ENCODE measurements around the gene CYP2E1. TPM values are rescaled to one million over a fixed set of nuclear protein-coding genes. Genes with fewer than 3 reads are reported as not detected.
"Not testable (repeated sequence)": the region's sequence is repeated elsewhere in the genome, so short reads cannot be mapped to it uniquely, and the experiment has no call there.

Gene CYP2E1
- total and polyA plus RNA-seq, 2 donors (not counting 1 experiment from before 2014, with no cell fraction given), result 1.1 to 1.3 TPM

GRCh38 chr10:133489816-133490588 lies 37.2 kb upstream of the CYP2E1 start:
- ChIA-PET CTCF (interaction anchor here (0.7 kb wide), 1 partner anchor 113 kb away, joined by 4 read pairs; no protein-coding TSS in a partner anchor), POLR2A (no interaction called here)
- Histone ChIP-seq H3K9ac (ENCODE audit: low read length) (no peak overlapping the region), H3K9me3 (ENCODE audit: control extremely low read depth in 1 of 3, control insufficient read depth in 2 of 3, insufficient read depth in 1 of 3, low read length in 2 of 3) (peaks cover 5 to 32% (median 23%) of the 10 kb centered on the region in 3 donors), H3K4me3 (ENCODE audit: control extremely low read depth in 1 of 5, extremely low read depth in 1 of 5, insufficient read depth in 1 of 5, low read depth in 2 of 5, low read length in 4 of 5) (no peak overlapping the region), H4K20me1 (ENCODE audit: control insufficient read depth, insufficient read depth, low read length, poor library complexity, severe bottlenecking) (no peaks in the 10 kb centered on the region), H3K79me2 (ENCODE audit: control insufficient read depth, insufficient read depth, low read length) (no peaks in the 10 kb centered on the region), H3K4me1 (ENCODE audit: control insufficient read depth in 2 of 2, insufficient read depth in 2 of 2, low read length in 2 of 2) (no peaks in the 10 kb centered on the region), H3K4me2 (replicated peaks; ENCODE audit: low read depth, low read length, poor library complexity, severe bottlenecking) (no peak overlapping the region), H3K27me3 (replicated peaks in 1 of 4; ENCODE audit: control extremely low read depth in 1 of 4, control insufficient read depth in 3 of 4, insufficient read depth in 4 of 4, low read length in 3 of 4) (peaks cover 0 to 3% (median 0%) of the 10 kb centered on the region in 4 experiments), H2AFZ (ENCODE audit: insufficient read depth, low read depth, low read length, poor library complexity, severe bottlenecking) (no peak overlapping the region), H3K27ac (ENCODE audit: low read length in 2 of 2) (no peak overlapping the region), H3K36me3 (replicated peaks in 1 of 2; ENCODE audit: control extremely low read depth in 1 of 2, control insufficient read depth in 1 of 2, extremely low read depth in 1 of 2, insufficient read depth in 2 of 2, low read length in 1 of 2) (no peaks in the 10 kb centered on the region)
- Mint-ChIP-seq H3K27me3 (peaks cover 5% of the 10 kb centered on the region), H3K27ac (no peak overlapping the region), H3K4me1 (peaks cover 3% of the 10 kb centered on the region), H3K4me3 (no peak overlapping the region), H3K9me3 (ENCODE audit: insufficient read depth) (peaks cover 15% of the 10 kb centered on the region)
- DNase-seq (no peak), ATAC-seq (ENCODE audit: low read depth) (no peak)
- no peak for TF ChIP-seq EZH2 (IDR thresholded peaks at IDR 0.05; ENCODE audit: borderline replicate concordance, insufficient read depth, low read depth, low read length, poor library complexity, severe bottlenecking)
- no peak for TF ChIP-seq CTCF (IDR thresholded peaks at IDR 0.05)
- intact Hi-C loops (cut with micrococcal nuclease), result loop anchor here (10.0 kb wide), 1 partner anchor 85 kb away; no protein-coding TSS in a partner anchor
- WGBS (ENCODE audit: insufficient coverage), result 11% methylated on average over 1 of the region's 2 CpGs

GRCh38 chr10:133493562-133493961 lies 33.6 kb upstream of the CYP2E1 start:
- CTCF ChIA-PET; H3K27ac Mint-ChIP-seq; H3K4me3 ChIP-seq (ENCODE audit: control extremely low read depth in 1 of 5, extremely low read depth in 1 of 5, insufficient read depth in 1 of 5, low read depth in 2 of 5, low read length in 4 of 5); H3K36me3 ChIP-seq (replicated peaks in 1 of 2; ENCODE audit: control extremely low read depth in 1 of 2, control insufficient read depth in 1 of 2, extremely low read depth in 1 of 2, insufficient read depth in 2 of 2, low read length in 1 of 2); H3K79me2 ChIP-seq (ENCODE audit: control insufficient read depth, insufficient read depth, low read length); H3K4me1 Mint-ChIP-seq; H3K27me3 ChIP-seq (replicated peaks in 1 of 4; ENCODE audit: control extremely low read depth in 1 of 4, control insufficient read depth in 3 of 4, insufficient read depth in 4 of 4, low read length in 3 of 4); DNase-seq; H3K4me1 ChIP-seq (ENCODE audit: control insufficient read depth in 2 of 2, insufficient read depth in 2 of 2, low read length in 2 of 2); H4K20me1 ChIP-seq (ENCODE audit: control insufficient read depth, insufficient read depth, low read length, poor library complexity, severe bottlenecking); POLR2A ChIA-PET; ATAC-seq (ENCODE audit: low read depth); H3K27ac ChIP-seq (ENCODE audit: low read length in 2 of 2); H3K4me2 ChIP-seq (replicated peaks; ENCODE audit: low read depth, low read length, poor library complexity, severe bottlenecking); H2AFZ ChIP-seq (ENCODE audit: insufficient read depth, low read depth, low read length, poor library complexity, severe bottlenecking); H3K9ac ChIP-seq (ENCODE audit: low read length); H3K4me3 Mint-ChIP-seq; H3K27me3 Mint-ChIP-seq: not testable (repeated sequence)
- H3K9me3 ChIP-seq (ENCODE audit: control extremely low read depth in 1 of 3, control insufficient read depth in 2 of 3, insufficient read depth in 1 of 3, low read length in 2 of 3), result peaks cover 0 to 21% (median 2%) of the 10 kb centered on the region in 3 donors
- peaks cover 11% of the 10 kb centered on the region for H3K9me3 Mint-ChIP-seq (ENCODE audit: insufficient read depth)
- intact Hi-C loops (cut with micrococcal nuclease), result loop anchor here (10.0 kb wide), 1 partner anchor 89 kb away; no protein-coding TSS in a partner anchor
- 64% methylated on average over 2 of the region's 4 CpGs for WGBS (ENCODE audit: insufficient coverage)
